B cell (primary cell): ENCODE measurements around the gene EIF3K. TPM values are rescaled to one million over a fixed set of nuclear protein-coding genes. Genes with fewer than 3 reads are reported as not detected.

Experiments used
- ATAC-seq: fragments of 200-7000 bp; cut with Tn5 transposase; one replicate; pipeline ENCODE4 v1.10.0; 2021; ENCODE audit warnings: low read depth, mild to moderate bottlenecking, moderate number of reproducible peaks, moderate library complexity
- CTCF ChIA-PET: fragments of 350-600 bp; sonication (Branson Sonifier 250); formaldehyde crosslinking; loops from one replicate; lab custom pipeline; 2021; ENCODE audit warnings: antibody characterized with exemption, inconsistent platforms; lab: Charles Lee
- POLR2A ChIA-PET: fragments of 350-600 bp; sonication (Branson Sonifier 250); formaldehyde crosslinking; loops from one replicate; lab custom pipeline; 2021; ENCODE audit warnings: antibody characterized with exemption; lab: Charles Lee
- DNase-seq: peaks from one replicate; pipeline ENCODE4 v3.0.0; 2013
- H2AFZ ChIP-seq: 2 replicates; pipeline ENCODE4 v1.6.1; 2012; ENCODE audit warnings: mild to moderate bottlenecking, low read depth, low read length; ENCODE audit not compliant: insufficient read depth, poor library complexity, severe bottlenecking
- H3K27ac ChIP-seq, 2 donors: 1 replicate in 1 of 2; 2 replicates in 1 of 2; pipeline ENCODE4 v1.5.1; 2012 to 2013; ENCODE audit warnings: low read length in 2 of 2, mild to moderate bottlenecking in 2 of 2, moderate library complexity in 1 of 2
- H3K27me3 ChIP-seq, 4 experiments: fragments of 200-600 bp in 1 of 4; sonication (generic) in 1 of 4; replicated peaks in 1 of 4; 1 replicate in 2 of 4; 2 replicates in 2 of 4; pipeline versions ENCODE4 v1.6.1 to v1.7.0; 2013 to 2016; ENCODE audit warnings: low read length in 3 of 4, mild to moderate bottlenecking in 2 of 4, mixed read lengths in 1 of 4, moderate library complexity in 1 of 4; ENCODE audit not compliant: insufficient read depth in 4 of 4, control insufficient read depth in 3 of 4; ENCODE audit errors: control extremely low read depth in 1 of 4
- H3K36me3 ChIP-seq, 2 experiments: replicated peaks in 1 of 2; 1 replicate in 1 of 2; 2 replicates in 1 of 2; pipeline versions ENCODE4 v1.6.1 to v1.7.1; 2013; ENCODE audit warnings: low read length in 1 of 2; ENCODE audit not compliant: insufficient read depth in 2 of 2, control insufficient read depth in 1 of 2; ENCODE audit errors: control extremely low read depth in 1 of 2, extremely low read depth in 1 of 2
- H3K4me1 ChIP-seq, 2 donors: fragments of 200-600 bp in 1 of 2; sonication (generic) in 1 of 2; 1 replicate in 1 of 2; 2 replicates in 1 of 2; pipeline versions ENCODE4 v1.5.1 to v1.6.1; 2013 to 2017; ENCODE audit warnings: low read length in 2 of 2; ENCODE audit not compliant: control insufficient read depth in 2 of 2, insufficient read depth in 2 of 2
- H3K4me2 ChIP-seq: replicated peaks from 2 replicates; pipeline ENCODE3; 2012; ENCODE audit warnings: mild to moderate bottlenecking, low read depth, low read length; ENCODE audit not compliant: poor library complexity, severe bottlenecking
- H3K4me3 ChIP-seq, 5 experiments: fragments of 200-600 bp in 1 of 5; sonication (generic) in 1 of 5; 1 replicate in 3 of 5; 2 replicates in 2 of 5; pipeline versions ENCODE4 v1.5.1 to v1.7.0; 2011 to 2016; ENCODE audit warnings: low read length in 4 of 5, mild to moderate bottlenecking in 4 of 5, low read depth in 2 of 5, control low read depth in 1 of 5, moderate library complexity in 1 of 5; ENCODE audit not compliant: insufficient read depth in 1 of 5; ENCODE audit errors: control extremely low read depth in 1 of 5, extremely low read depth in 1 of 5
- H3K79me2 ChIP-seq: fragments of 200-600 bp; sonication (generic); one replicate; pipeline ENCODE4 v1.6.0; 2016; ENCODE audit warnings: low read length; ENCODE audit not compliant: control insufficient read depth, insufficient read depth
- H3K9ac ChIP-seq: fragments of 200-600 bp; sonication (generic); 2 replicates; pipeline ENCODE4 v1.6.1; 2017; ENCODE audit warnings: mild to moderate bottlenecking, low read length, moderate library complexity
- H3K9me3 ChIP-seq, 3 donors: one replicate each; pipeline versions ENCODE4 v1.6.1 to v1.7.1; 2013; ENCODE audit warnings: low read length in 2 of 3; ENCODE audit not compliant: control insufficient read depth in 2 of 3, insufficient read depth in 1 of 3; ENCODE audit errors: control extremely low read depth in 1 of 3
- H4K20me1 ChIP-seq: 2 replicates; pipeline ENCODE4 v1.6.0; 2012; ENCODE audit warnings: mild to moderate bottlenecking, low read length; ENCODE audit not compliant: insufficient read depth, control insufficient read depth, poor library complexity, severe bottlenecking
- H3K27ac Mint-ChIP-seq: one replicate; pipeline ENCODE4 v1.8.0; 2021; ENCODE audit warnings: mixed read lengths
- H3K27me3 Mint-ChIP-seq: one replicate; pipeline ENCODE4 v1.8.0; 2021; ENCODE audit warnings: mixed read lengths
- H3K4me1 Mint-ChIP-seq: one replicate; pipeline ENCODE4 v1.8.0; 2021; ENCODE audit warnings: mixed read lengths
- H3K4me3 Mint-ChIP-seq: one replicate; pipeline ENCODE4 v1.8.0; 2021; ENCODE audit warnings: mixed read lengths
- H3K9me3 Mint-ChIP-seq: one replicate; pipeline ENCODE4 v1.8.0; 2022; ENCODE audit warnings: mixed read lengths; ENCODE audit not compliant: insufficient read depth
- EZH2 ChIP-seq: IDR thresholded peaks from 2 replicates; pipeline ENCODE4 v1.6.1; 2012; ENCODE audit warnings: borderline replicate concordance, low read depth, mild to moderate bottlenecking, moderate library complexity, low read length; ENCODE audit not compliant: insufficient read depth, poor library complexity, severe bottlenecking
- WGBS: methylation state at CpG from one replicate; pipeline ENCODE4 v1.1.5; 2013; ENCODE audit warnings: missing lambda C conversion rate; ENCODE audit not compliant: insufficient coverage; 5-methylcytosine and 5-hydroxymethylcytosine counted together
- intact Hi-C: fragments of 100-400 bp; cut with micrococcal nuclease; formaldehyde crosslinking; loops from one replicate; pipeline ENCODE4 v1.10.0; 2022
- polyA plus RNA-seq: library from polyadenylated mRNA; depleted of rRNA; stranded (reverse); fragments of >200 nt; gene quantifications from 2 replicates; pipeline ENCODE4 v1.2.3, GENCODE V29; 2012
- total RNA-seq, 2 donors: library from RNA; stranded (reverse); fragments of 120-200 nt in 1 of 2; gene quantifications; 1 replicate in 1 of 2; 2 replicates in 1 of 2; pipeline versions ENCODE4 v1.2.3 to v1.2.4, GENCODE V29; 2013 to 2022
- TF ChIP-seq, protein P1 (sequence below): fragments of 200-600 bp; IDR thresholded peaks from one replicate; pipeline ENCODE4 v1.8.0; 2022; ENCODE audit warnings: antibody characterized with exemption, mild to moderate bottlenecking

The EIF3K gene
- total and polyA plus RNA-seq, 2 donors (not counting 1 experiment from before 2014, with no cell fraction given) = 284 to 773 TPM

DNA sequence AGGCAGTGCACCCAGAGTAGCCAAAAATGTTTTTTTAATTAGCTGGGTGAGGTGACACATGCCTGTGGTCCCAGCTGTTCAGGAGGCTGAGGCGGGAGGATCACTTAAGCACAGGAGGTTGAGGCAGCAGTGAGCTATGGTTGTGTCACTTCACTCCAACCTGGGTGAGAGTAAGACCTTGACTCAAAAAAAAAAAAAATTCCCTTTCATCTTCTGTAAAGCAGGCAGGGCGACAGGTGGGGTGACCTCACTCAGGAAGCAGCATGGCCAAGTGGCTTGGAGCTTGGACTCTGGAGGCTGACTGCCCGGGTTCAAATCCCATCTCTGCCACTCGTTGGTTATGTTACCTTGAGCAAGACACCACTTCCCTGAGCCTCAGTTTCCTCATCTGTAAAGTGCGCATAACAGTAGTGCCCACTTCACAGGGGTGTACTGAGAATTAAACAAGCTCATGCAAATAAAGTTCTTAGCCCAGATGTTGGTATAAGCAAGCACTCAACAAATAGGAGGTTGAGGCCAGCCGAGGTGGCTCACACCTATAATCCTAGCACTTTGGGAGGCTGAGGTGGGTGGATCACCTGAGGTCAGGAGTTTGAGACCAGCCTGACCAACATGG lies 49.5 kb upstream of the EIF3K start:
- peaks cover 10% of the 10 kb centered on the region in 2 donors for H3K4me1 ChIP-seq
- H3K79me2 ChIP-seq = no peaks in the 10 kb centered on the region
- H3K4me3 ChIP-seq = no peak overlapping the region
- intact Hi-C loops = no loop called here
- no peak overlapping the region for H3K4me2 ChIP-seq
- no peaks in the 10 kb centered on the region for H4K20me1 ChIP-seq
- ChIA-PET CTCF (no interaction called here), POLR2A (interaction anchor here (0.7 to 0.8 kb wide), 2 partner anchors 11 to 19 kb away, joined by 3 read pairs; no protein-coding TSS in a partner anchor)
- H3K4me1 Mint-ChIP-seq = peaks cover 14% of the 10 kb centered on the region
- no peak overlapping the region for H3K27ac Mint-ChIP-seq
- no peak overlapping the region for H3K4me3 Mint-ChIP-seq
- DNase-seq = no peak
- no peaks in the 10 kb centered on the region for H3K9me3 Mint-ChIP-seq
- TF ChIP-seq, protein P1, sequence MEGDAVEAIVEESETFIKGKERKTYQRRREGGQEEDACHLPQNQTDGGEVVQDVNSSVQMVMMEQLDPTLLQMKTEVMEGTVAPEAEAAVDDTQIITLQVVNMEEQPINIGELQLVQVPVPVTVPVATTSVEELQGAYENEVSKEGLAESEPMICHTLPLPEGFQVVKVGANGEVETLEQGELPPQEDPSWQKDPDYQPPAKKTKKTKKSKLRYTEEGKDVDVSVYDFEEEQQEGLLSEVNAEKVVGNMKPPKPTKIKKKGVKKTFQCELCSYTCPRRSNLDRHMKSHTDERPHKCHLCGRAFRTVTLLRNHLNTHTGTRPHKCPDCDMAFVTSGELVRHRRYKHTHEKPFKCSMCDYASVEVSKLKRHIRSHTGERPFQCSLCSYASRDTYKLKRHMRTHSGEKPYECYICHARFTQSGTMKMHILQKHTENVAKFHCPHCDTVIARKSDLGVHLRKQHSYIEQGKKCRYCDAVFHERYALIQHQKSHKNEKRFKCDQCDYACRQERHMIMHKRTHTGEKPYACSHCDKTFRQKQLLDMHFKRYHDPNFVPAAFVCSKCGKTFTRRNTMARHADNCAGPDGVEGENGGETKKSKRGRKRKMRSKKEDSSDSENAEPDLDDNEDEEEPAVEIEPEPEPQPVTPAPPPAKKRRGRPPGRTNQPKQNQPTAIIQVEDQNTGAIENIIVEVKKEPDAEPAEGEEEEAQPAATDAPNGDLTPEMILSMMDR = no peak
- peaks cover 0 to 13% (median 2%) of the 10 kb centered on the region in 4 experiments for H3K27me3 ChIP-seq
- no peak overlapping the region for H3K27ac ChIP-seq
- H3K36me3 ChIP-seq = no peaks in the 10 kb centered on the region
- peaks cover 3% of the 10 kb centered on the region for H3K27me3 Mint-ChIP-seq
- no peak for ATAC-seq
- no peak overlapping the region for H3K9ac ChIP-seq
- no peak overlapping the region for H2AFZ ChIP-seq
- 79% methylated on average over 4 of the region's 6 CpGs for WGBS
- H3K9me3 ChIP-seq = no peaks in the 10 kb centered on the region

DNA sequence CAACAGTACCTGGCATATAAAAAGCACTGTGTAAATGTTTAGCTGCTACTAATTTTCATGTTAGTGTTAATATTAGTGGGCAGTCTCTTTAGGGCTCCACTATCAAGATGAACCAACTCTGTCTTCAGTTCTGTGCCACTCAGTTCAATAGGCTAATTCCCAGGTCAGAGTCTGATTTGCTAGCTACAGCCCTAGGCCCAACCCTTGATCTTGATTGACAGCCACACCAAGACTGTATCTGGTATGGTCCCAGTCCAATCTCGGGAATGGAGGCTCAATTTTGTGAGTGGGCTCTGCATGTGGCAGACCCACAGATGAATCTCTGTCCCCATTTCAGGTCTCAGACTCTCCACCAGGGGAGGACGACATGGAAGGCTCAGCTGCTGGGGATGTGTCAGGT lies 47.3 kb upstream of the EIF3K start:
- ATAC-seq (no peak), DNase-seq (no peak)
- WGBS = 100% methylated on average over 1 of the region's 2 CpGs
- H3K4me2 ChIP-seq = no peak overlapping the region
- H3K27ac Mint-ChIP-seq = no peak overlapping the region
- H4K20me1 ChIP-seq = no peaks in the 10 kb centered on the region
- H3K4me3 ChIP-seq = no peak overlapping the region
- ChIA-PET CTCF (no interaction called here), POLR2A (no interaction called here)
- no peaks in the 10 kb centered on the region for H3K4me1 ChIP-seq
- no peak overlapping the region for H3K4me3 Mint-ChIP-seq
- intact Hi-C loops = no loop called here
- peaks cover 6% of the 10 kb centered on the region for H3K4me1 Mint-ChIP-seq
- H3K79me2 ChIP-seq = no peaks in the 10 kb centered on the region
- H3K27me3 ChIP-seq = no peaks in the 10 kb centered on the region
- peaks cover 3% of the 10 kb centered on the region for H3K27me3 Mint-ChIP-seq
- no peaks in the 10 kb centered on the region for H3K36me3 ChIP-seq
- H2AFZ ChIP-seq = no peak overlapping the region
- H3K9ac ChIP-seq = no peak overlapping the region
- no peak overlapping the region for H3K27ac ChIP-seq
- no peaks in the 10 kb centered on the region for H3K9me3 ChIP-seq
- H3K9me3 Mint-ChIP-seq = no peaks in the 10 kb centered on the region
- TF ChIP-seq, protein P1 = no peak
- TF ChIP-seq EZH2 = no peak
